Naive thymus-derived CD8-positive, alpha-beta T cell (primary cell): ENCODE results near the gene ZNF624. TPM values are rescaled to one million over a fixed set of nuclear protein-coding genes. Genes with fewer than 3 reads are reported as not detected.
A peak's percentile ranks its signal among the peaks of the same experiment; 100 is the strongest.
"Not testable (repeated sequence)": the region's sequence is repeated elsewhere in the genome, so short reads cannot be mapped to it uniquely, and the experiment has no call there.

Experiments
- ATAC-seq, 2 donors: fragments of 150-1000 bp; cut with Tn5 transposase in 1 of 2; sonication (Bioruptor Pico), chemical (Tn5 transposase) in 1 of 2; 1 replicate in 1 of 2; 2 replicates in 1 of 2; pipeline ENCODE4 v1.10.0; 2021; ENCODE audit warnings: mild to moderate bottlenecking in 2 of 2, moderate library complexity in 2 of 2
- POLR2A ChIA-PET: fragments of 350-600 bp; sonication (Branson Sonifier 250); formaldehyde crosslinking; loops from one replicate; lab custom pipeline; 2021; ENCODE audit warnings: antibody characterized with exemption; lab: Charles Lee
- DNase-seq, 10 donors: peaks; one replicate each; pipeline versions ENCODE4 v3.0.0 to v3.0.0-alpha.2; 2020 to 2022
- H3K27ac Mint-ChIP-seq, 10 donors: one replicate each; pipeline ENCODE4 v1.8.0; 2020 to 2022; ENCODE audit warnings: mild to moderate bottlenecking in 10 of 10, mixed read lengths in 10 of 10, moderate library complexity in 4 of 10, inconsistent platforms in 1 of 10
- H3K27me3 Mint-ChIP-seq, 5 donors: one replicate each; pipeline ENCODE4 v1.8.0; 2021 to 2022; ENCODE audit warnings: mixed read lengths in 5 of 5
- H3K36me3 Mint-ChIP-seq, 3 donors: one replicate each; pipeline ENCODE4 v1.8.0; 2020 to 2022; ENCODE audit warnings: mixed read lengths in 3 of 3, mild to moderate bottlenecking in 2 of 3, inconsistent platforms in 1 of 3
- H3K4me1 Mint-ChIP-seq, 4 donors: one replicate each; pipeline ENCODE4 v1.8.0; 2021 to 2022; ENCODE audit warnings: mixed read lengths in 4 of 4
- H3K4me3 Mint-ChIP-seq, 10 donors: one replicate each; pipeline ENCODE4 v1.8.0; 2020 to 2022; ENCODE audit warnings: mild to moderate bottlenecking in 10 of 10, mixed read lengths in 10 of 10, moderate library complexity in 6 of 10, inconsistent platforms in 1 of 10
- H3K9me3 Mint-ChIP-seq, 9 donors: one replicate each; pipeline ENCODE4 v1.8.0; 2020 to 2022; ENCODE audit warnings: mixed read lengths in 9 of 9, mild to moderate bottlenecking in 3 of 9, inconsistent platforms in 1 of 9, moderate library complexity in 1 of 9
- polyA plus RNA-seq, 3 donors: library from polyadenylated mRNA; unstranded; fragments of 300-500 nt; fragmentation: Illumina TruSeq; gene quantifications; one replicate each; pipeline ENCODE4 v1.2.3, GENCODE V29; 2021
- total RNA-seq, 8 experiments: library from RNA in 2 of 8; stranded (reverse) in 2 of 8; gene quantifications; one replicate each; pipeline ENCODE4 v1.2.3 and lab custom pipeline; 2021 to 2026

The ZNF624 gene
- total RNA-seq (10 to 100 TPM in 1 of 2 experiments, 1 to 10 TPM in 1; 9.2 to 10.8 TPM), polyA plus RNA-seq (1 to 10 TPM; 2.6 to 4.2 (median 3.3) TPM), total RNA-seq (lab: John Stamatoyannopoulos, UW) (5.9 to 36.6 (median 13.6) reads per million in 6 experiments)

DNA sequence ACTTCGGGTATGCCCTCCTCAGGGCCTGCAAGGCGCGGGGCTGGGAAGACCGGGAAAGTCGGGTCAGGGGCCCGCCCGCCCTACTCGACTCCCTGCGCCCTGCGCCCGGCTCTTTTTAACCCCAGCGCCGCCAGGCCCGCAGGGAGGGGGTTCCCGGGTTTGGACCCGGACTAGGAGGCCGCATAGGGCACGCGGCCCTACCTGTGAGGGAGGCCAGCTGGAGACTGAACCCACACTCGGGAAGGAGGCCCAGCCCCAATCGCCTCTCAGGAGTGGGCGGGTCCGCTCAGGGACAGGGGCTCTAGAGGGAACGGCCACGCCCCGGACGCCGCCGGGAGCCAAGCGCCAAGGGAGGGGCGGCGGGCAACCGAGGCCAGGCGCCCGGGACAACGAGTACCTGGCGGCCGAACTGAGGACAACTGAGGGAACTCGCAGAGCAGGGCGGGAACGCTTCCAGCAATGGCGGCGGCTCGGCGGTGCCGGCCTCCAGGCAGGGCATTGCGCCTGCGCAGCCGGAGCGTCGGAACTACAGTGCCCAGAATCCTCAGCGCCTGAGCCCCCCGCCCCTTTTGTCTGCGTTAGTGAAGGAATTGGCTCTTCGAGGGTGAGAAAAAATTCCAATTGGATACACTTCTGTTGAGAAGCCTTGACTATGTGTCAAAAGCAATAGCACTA is at the start of gene ZNF624:
Gene ZNF624 (minus strand): TSS at position 484 of the 675 bp plus-strand sequence.
- H3K36me3 Mint-ChIP-seq: peaks cover 0 to 13% (median 4%) of the 10 kb centered on the region in 3 donors
- peak within 1 kb of the TSS; percentile 83 to 93 (median 89) for H3K4me3 Mint-ChIP-seq
- no peaks in the 10 kb centered on the region for H3K9me3 Mint-ChIP-seq
- ATAC-seq (peak; percentile 97 to 98), DNase-seq (peak; percentile 77 to 92 (median 84))
- H3K27ac Mint-ChIP-seq: peak within 1 kb of the TSS; percentile 18 to 89 (median 77)
- POLR2A ChIA-PET: interaction anchor here (0.7 kb wide), 1 partner anchor 117 kb away, joined by 4 read pairs; no protein-coding TSS in a partner anchor
- peaks cover 17 to 25% (median 21%) of the 10 kb centered on the region in 4 donors for H3K4me1 Mint-ChIP-seq
- peaks cover 0 to 7% (median 2%) of the 10 kb centered on the region in 5 donors for H3K27me3 Mint-ChIP-seq

- H3K9me3 Mint-ChIP-seq, H3K27ac Mint-ChIP-seq, POLR2A ChIA-PET, ATAC-seq, DNase-seq, H3K4me1 Mint-ChIP-seq, H3K4me3 Mint-ChIP-seq, H3K36me3 Mint-ChIP-seq: not testable (repeated sequence)
- H3K27me3 Mint-ChIP-seq: peaks cover 4 to 12% (median 10%) of the 10 kb centered on the region in 5 donors
Observed at GRCh38 chr17:16697603-16698002, 44.0 kb upstream of the ZNF624 start.

- H3K36me3 Mint-ChIP-seq, H3K4me1 Mint-ChIP-seq, H3K9me3 Mint-ChIP-seq, H3K27ac Mint-ChIP-seq, POLR2A ChIA-PET, H3K27me3 Mint-ChIP-seq, DNase-seq: not testable (repeated sequence)
- H3K4me3 Mint-ChIP-seq: peak overlapping the region in 2 of 10 donors; percentile 10 to 71
- peak in 1 of 2 donors; percentile 50 for ATAC-seq
Observed at GRCh38 chr17:16690447-16690846, 36.8 kb upstream of the ZNF624 start.

DNA sequence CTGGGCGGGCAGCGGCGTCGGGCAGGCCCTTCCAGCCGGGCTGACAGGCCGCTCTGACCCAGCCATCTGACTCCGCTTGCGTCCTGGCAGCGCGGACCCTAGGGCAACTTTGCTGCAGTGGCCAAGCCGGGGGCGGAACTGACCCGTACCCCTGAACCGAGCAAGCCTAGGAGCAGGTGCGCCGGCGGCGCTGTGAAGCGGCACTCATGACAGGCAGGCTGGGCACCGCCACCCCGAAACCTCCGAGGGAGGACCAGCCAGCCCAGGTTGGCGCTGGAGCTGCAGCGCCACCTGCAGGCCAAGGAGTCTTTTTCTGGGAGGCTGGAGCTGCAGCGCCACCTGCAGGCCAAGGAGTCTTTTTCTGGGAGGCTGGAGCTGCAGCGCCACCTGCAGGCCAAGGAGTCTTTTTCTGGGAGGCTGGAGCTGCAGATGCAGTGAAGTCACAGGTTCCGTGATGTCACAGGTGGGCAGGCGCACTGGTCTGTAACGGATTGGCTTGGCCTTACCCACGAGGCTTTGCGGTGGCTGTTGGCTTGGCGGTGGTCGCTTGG is 36.2 kb upstream of the ZNF624 start, which contains the start of gene CCDC144A:
Gene CCDC144A (plus strand): TSS at position 511 of the 551 bp plus-strand sequence. CDS start 160 bp downstream, outside the sequence.
- Mint-ChIP-seq H3K27ac (peak within 1 kb of the TSS in 3 of 10 donors; percentile 11 to 68 (median 40)), H3K4me3 (peak within 1 kb of the TSS in 2 of 10 donors; percentile 10 to 71)
- H3K9me3 Mint-ChIP-seq, H3K27me3 Mint-ChIP-seq, POLR2A ChIA-PET, H3K36me3 Mint-ChIP-seq, H3K4me1 Mint-ChIP-seq: not testable (repeated sequence)
- DNase-seq (peak in 9 of 10 donors; percentile 23 to 73 (median 42)), ATAC-seq (peak; percentile 54 to 75)

GRCh38 chr17:16687151-16687550 is 33.5 kb upstream of the ZNF624 start:
- POLR2A ChIA-PET, H3K27ac Mint-ChIP-seq, H3K36me3 Mint-ChIP-seq, H3K9me3 Mint-ChIP-seq, H3K4me3 Mint-ChIP-seq, DNase-seq, H3K4me1 Mint-ChIP-seq, ATAC-seq: not testable (repeated sequence)
- H3K27me3 Mint-ChIP-seq: peaks cover 3 to 31% (median 21%) of the 10 kb centered on the region in 5 donors

GRCh38 chr17:16686019-16686418 is 32.4 kb upstream of the ZNF624 start:
- H3K4me3 Mint-ChIP-seq, H3K4me1 Mint-ChIP-seq, H3K27ac Mint-ChIP-seq, DNase-seq, POLR2A ChIA-PET, H3K36me3 Mint-ChIP-seq, ATAC-seq, H3K9me3 Mint-ChIP-seq: not testable (repeated sequence)
- H3K27me3 Mint-ChIP-seq: peaks cover 3 to 38% (median 24%) of the 10 kb centered on the region in 5 donors

DNA sequence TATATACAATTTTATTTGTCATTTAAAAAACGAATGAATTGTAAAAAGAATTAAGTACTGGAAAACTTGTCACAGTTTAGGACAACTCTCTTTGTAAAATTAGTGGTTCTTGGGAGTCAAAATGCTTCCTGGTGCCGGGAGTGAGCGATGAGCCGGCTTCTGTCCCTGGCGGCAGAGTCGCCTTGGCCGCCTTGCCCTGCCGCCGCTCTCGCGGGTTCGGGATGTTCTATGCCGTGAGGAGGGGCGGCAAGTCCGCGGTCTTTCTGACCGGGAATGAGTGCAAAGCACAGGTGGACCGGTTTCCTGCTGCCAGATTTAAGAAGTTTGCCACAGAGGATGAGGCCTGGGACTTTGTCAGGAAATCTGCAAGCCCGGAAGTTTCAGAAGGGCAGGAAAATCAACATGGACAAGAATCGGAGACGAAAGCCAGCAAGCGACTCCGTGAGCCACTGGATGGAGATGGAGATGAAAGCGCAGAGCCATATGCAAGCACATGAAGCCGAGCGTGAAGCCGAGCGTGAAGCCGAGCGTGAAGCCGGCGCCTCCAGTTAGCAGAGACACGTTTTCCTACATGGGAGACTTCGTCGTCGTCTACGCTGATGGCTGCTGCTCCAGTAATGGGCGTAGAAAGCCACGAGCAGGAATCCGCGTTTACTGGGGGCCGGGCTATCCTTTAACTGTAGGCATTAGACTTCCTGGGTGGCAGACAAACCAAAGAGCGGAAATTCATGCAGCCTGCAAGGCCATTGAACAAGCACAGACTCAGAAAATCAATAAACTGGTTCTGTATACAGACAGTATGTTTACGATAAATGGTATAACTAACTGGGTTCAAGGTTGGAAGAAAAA is 29.9 kb upstream of the ZNF624 start:
- ATAC-seq, H3K36me3 Mint-ChIP-seq, H3K9me3 Mint-ChIP-seq, H3K4me1 Mint-ChIP-seq, POLR2A ChIA-PET, DNase-seq, H3K27ac Mint-ChIP-seq: not testable (repeated sequence)
- peak overlapping the region in 4 of 10 donors; percentile 3 to 54 (median 41) for H3K4me3 Mint-ChIP-seq
- H3K27me3 Mint-ChIP-seq: peaks cover 3 to 38% (median 26%) of the 10 kb centered on the region in 5 donors

- Mint-ChIP-seq H3K9me3 (no peaks in the 10 kb centered on the region), H3K27ac (no peak overlapping the region), H3K27me3 (peaks cover 3 to 15% (median 10%) of the 10 kb centered on the region in 5 donors), H3K36me3 (no peaks in the 10 kb centered on the region), H3K4me1 (peaks cover 0 to 11% (median 3%) of the 10 kb centered on the region in 4 donors), H3K4me3 (peak overlapping the region in 1 of 10 donors; percentile 21)
- DNase-seq (no peak), ATAC-seq (no peak)
- POLR2A ChIA-PET: no interaction called here
Observed at GRCh38 chr17:16676676-16677268, 23.1 kb upstream of the ZNF624 start.

DNA sequence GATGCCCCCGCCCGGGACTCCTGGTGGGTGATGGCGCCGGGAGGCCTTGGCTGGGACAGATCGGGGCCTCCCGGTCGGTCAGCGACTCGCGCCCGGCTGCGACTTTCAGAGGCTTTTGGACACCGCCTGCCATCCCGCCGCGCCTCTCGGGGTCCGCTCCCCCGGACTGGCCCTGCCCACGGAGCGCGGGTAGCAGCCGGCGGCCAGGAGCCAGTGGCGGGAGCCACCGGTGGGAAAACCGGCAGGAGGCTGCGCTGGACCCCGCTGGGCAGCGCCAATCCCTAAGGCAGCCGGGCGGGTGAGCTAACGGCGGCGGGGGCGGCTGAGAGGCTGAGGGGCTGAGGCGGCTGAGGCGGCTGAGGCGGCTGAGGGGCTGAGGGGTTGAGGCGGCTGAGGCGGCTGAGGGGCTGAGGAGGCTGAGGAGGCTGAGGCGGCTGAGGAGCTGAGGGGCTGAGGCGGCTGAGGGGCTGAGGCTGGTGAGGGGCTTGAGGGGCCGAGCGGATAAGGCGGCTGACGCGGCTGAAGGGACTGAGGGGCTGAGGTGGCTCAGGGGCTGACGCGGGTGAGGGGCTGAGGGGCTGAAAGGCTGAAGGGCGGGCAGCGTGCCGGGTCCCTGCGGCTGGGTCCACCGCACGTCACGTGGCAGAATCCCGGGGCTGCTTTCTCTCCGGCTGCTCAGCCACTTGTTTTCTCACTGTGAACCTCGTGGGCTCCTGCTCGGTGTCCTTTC is 13.4 kb upstream of the ZNF624 start:
- H3K27ac Mint-ChIP-seq: peak overlapping the region in 1 of 10 donors; percentile 21
- H3K4me1 Mint-ChIP-seq: peaks cover 1 to 15% (median 5%) of the 10 kb centered on the region in 4 donors
- peak overlapping the region; percentile 63 to 86 (median 72) for H3K4me3 Mint-ChIP-seq
- H3K36me3 Mint-ChIP-seq, POLR2A ChIA-PET, H3K9me3 Mint-ChIP-seq: not testable (repeated sequence)
- DNase-seq (peak in 3 of 10 donors; percentile 4 to 13 (median 9)), ATAC-seq (peak; percentile 54 to 64)
- peaks cover 22 to 43% (median 41%) of the 10 kb centered on the region in 5 donors for H3K27me3 Mint-ChIP-seq

DNA sequence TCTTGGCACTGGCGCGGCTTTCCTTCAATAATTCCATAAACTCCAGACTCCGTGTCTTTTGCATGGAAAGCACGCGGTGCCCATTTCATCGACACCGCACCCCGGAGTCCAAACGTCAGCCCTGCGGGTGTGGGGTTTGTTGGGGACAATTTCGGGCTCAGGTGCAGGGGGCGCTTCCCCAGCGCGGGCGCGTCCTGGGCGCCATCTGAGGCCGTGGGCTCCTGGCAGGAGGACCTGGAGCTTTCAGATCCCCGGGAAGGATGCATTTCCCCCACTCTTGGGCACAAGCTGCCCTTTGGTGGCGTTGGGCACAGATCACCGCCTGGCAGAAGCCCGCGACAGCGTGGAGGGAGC is 12.9 kb upstream of the ZNF624 start:
- H3K9me3 Mint-ChIP-seq, POLR2A ChIA-PET, H3K27ac Mint-ChIP-seq, H3K36me3 Mint-ChIP-seq, ATAC-seq: not testable (repeated sequence)
- peak overlapping the region in 3 of 10 donors; percentile 27 to 75 (median 55) for H3K4me3 Mint-ChIP-seq
- peak in 1 of 10 donors; percentile 3 for DNase-seq
- peaks cover 1 to 15% (median 5%) of the 10 kb centered on the region in 4 donors for H3K4me1 Mint-ChIP-seq
- H3K27me3 Mint-ChIP-seq: peaks cover 20 to 44% (median 39%) of the 10 kb centered on the region in 5 donors

- ATAC-seq (no peak), DNase-seq (no peak)
- POLR2A ChIA-PET: no interaction called here
- Mint-ChIP-seq H3K4me1 (peaks cover 1 to 14% (median 5%) of the 10 kb centered on the region in 4 donors), H3K9me3 (peaks cover 0 to 2% (median 0%) of the 10 kb centered on the region in 9 donors), H3K36me3 (no peaks in the 10 kb centered on the region), H3K4me3 (no peak overlapping the region), H3K27me3 (peaks cover 13 to 39% (median 23%) of the 10 kb centered on the region in 5 donors), H3K27ac (no peak overlapping the region)
Observed at GRCh38 chr17:16662936-16663335, 9.3 kb upstream of the ZNF624 start.
